ENCODE measurements around the gene CEP104.

CEP104 gene

GRCh38 chr1:3828391-3828790, 28.6 kb downstream of the CEP104 start:
- ATAC-seq, result no peak
- TF ChIP-seq GLIS3 (CRISPR knock-in tag; IDR thresholded peaks at IDR 0.05), result no peak
- TF ChIP-seq PPARA (CRISPR knock-in tag; IDR thresholded peaks at IDR 0.05; ENCODE audit: borderline replicate concordance), result no peak
- no peak for TF ChIP-seq ESRRG (CRISPR knock-in tag; IDR thresholded peaks at IDR 0.05)
- no peak for TF ChIP-seq CSRNP3 (CRISPR knock-in tag; IDR thresholded peaks at IDR 0.05)
- TF ChIP-seq RARB (CRISPR knock-in tag; IDR thresholded peaks at IDR 0.05), result no peak
- no peak for TF ChIP-seq SNAI2 (CRISPR knock-in tag; IDR thresholded peaks at IDR 0.05)

- no peak for TF ChIP-seq TOX (CRISPR knock-in tag; IDR thresholded peaks at IDR 0.05; ENCODE audit: borderline replicate concordance)
- TF ChIP-seq CREB5 (CRISPR knock-in tag; IDR thresholded peaks at IDR 0.05; ENCODE audit: low read depth), result no peak
- TF ChIP-seq ESRRG (CRISPR knock-in tag; IDR thresholded peaks at IDR 0.05), result no peak
- TF ChIP-seq CSRNP3 (CRISPR knock-in tag; IDR thresholded peaks at IDR 0.05), result no peak
- TF ChIP-seq ZNF8 (CRISPR knock-in tag; IDR thresholded peaks at IDR 0.05), result no peak
- TF ChIP-seq POU6F1 (CRISPR knock-in tag; IDR thresholded peaks at IDR 0.05; ENCODE audit: borderline replicate concordance, low read depth), result no peak
- TF ChIP-seq ISL1 (CRISPR knock-in tag; IDR thresholded peaks at IDR 0.05), result no peak
- TF ChIP-seq TSHZ2 (CRISPR knock-in tag; IDR thresholded peaks at IDR 0.05), result no peak
- TF ChIP-seq TCF4 (CRISPR knock-in tag; IDR thresholded peaks at IDR 0.05; ENCODE audit: borderline replicate concordance), result no peak
- TF ChIP-seq GLIS3 (CRISPR knock-in tag; IDR thresholded peaks at IDR 0.05), result no peak
- no peak; the same call in 2 of the 3 replicates for ATAC-seq
Measured at GRCh38 chr1:3827813-3828307, 29.2 kb downstream of the CEP104 start.

GRCh38 chr1:3825356-3825755, 31.7 kb downstream of the CEP104 start:
- no peak for ATAC-seq
- TF ChIP-seq ZNF8 (CRISPR knock-in tag; IDR thresholded peaks at IDR 0.05) (no peak), ZNF565 (CRISPR knock-in tag; conservative IDR thresholded peaks at IDR 0.05; ENCODE audit: low read depth) (no peak), POU6F1 (CRISPR knock-in tag; IDR thresholded peaks at IDR 0.05; ENCODE audit: borderline replicate concordance, low read depth) (no peak), OSR1 (CRISPR knock-in tag; IDR thresholded peaks at IDR 0.05) (no peak), CSDC2 (CRISPR knock-in tag; IDR thresholded peaks at IDR 0.05) (no peak), ZNF70 (CRISPR knock-in tag; IDR thresholded peaks at IDR 0.05) (no peak), TCF4 (CRISPR knock-in tag; IDR thresholded peaks at IDR 0.05; ENCODE audit: borderline replicate concordance) (no peak), CSRNP3 (CRISPR knock-in tag; IDR thresholded peaks at IDR 0.05) (no peak), PPARA (CRISPR knock-in tag; IDR thresholded peaks at IDR 0.05; ENCODE audit: borderline replicate concordance) (no peak), ARNTL (CRISPR knock-in tag; IDR thresholded peaks at IDR 0.05; ENCODE audit: borderline replicate concordance, low read depth) (no peak), RARB (CRISPR knock-in tag; IDR thresholded peaks at IDR 0.05) (no peak)
